PFSK-1 (cell line): ENCODE results near the gene ATP6V0D1.

Source experiments
- SIN3A ChIP-seq: IDR thresholded peaks from 2 replicates; pipeline ENCODE4 v1.6.1; 2012; ENCODE audit warnings: mild to moderate bottlenecking, low read length, moderate library complexity, borderline replicate concordance; ENCODE audit not compliant: insufficient read depth
- TAF1 ChIP-seq: IDR thresholded peaks from 2 replicates; pipeline ENCODE4 v1.6.1; 2012; ENCODE audit warnings: low read length, control low read depth, borderline replicate concordance; ENCODE audit not compliant: insufficient read depth

GRCh38 chr16:67400901-67401300 is 80.1 kb downstream of the ATP6V0D1 start:
- no peak for TF ChIP-seq TAF1
- TF ChIP-seq SIN3A, result no peak
